ENCODE results near the gene LPGAT1. TPM values are rescaled to one million over a fixed set of nuclear protein-coding genes. Genes with fewer than 3 reads are reported as not detected.

The LPGAT1 gene
- total and polyA plus RNA-seq, 2 of the 13 experiments (the other 11 are each of a cell fraction or from before 2014, with no cell fraction given): 12.1 to 48.3 TPM

- Histone ChIP-seq H3K36me3 (replicated peaks in 1 of 2; ENCODE audit: control insufficient read depth in 1 of 2, insufficient read depth in 2 of 2, low read length in 2 of 2) (peaks cover 5 to 10% of the 10 kb centered on the region in 2 experiments; a peak in 4 of 5 replicates), H3K4me3 (replicated peaks in 1 of 3; ENCODE audit: insufficient read depth in 1 of 3, low read depth in 2 of 3, low read length in 3 of 3) (no peak overlapping the region), H3K4me2 (ENCODE audit: low read depth, low read length) (no peak overlapping the region), H3K27ac (ENCODE audit: extremely low read length, insufficient read depth, low read length) (peak overlapping the region; percentile 67), H2AFZ (ENCODE audit: low read length) (no peak overlapping the region), H3K79me2 (ENCODE audit: insufficient read depth, low read length) (no peaks in the 10 kb centered on the region), H4K20me1 (ENCODE audit: insufficient read depth, low read length) (no peaks in the 10 kb centered on the region), H3K4me1 (ENCODE audit: insufficient read depth, low read length) (peaks cover 60% of the 10 kb centered on the region), H3K27me3 (ENCODE audit: control insufficient read depth in 1 of 2, insufficient read depth in 2 of 2, low read length in 2 of 2) (no peaks in the 10 kb centered on the region), H3K9me3 (ENCODE audit: low read length) (no peaks in the 10 kb centered on the region), H3K9ac (ENCODE audit: insufficient read depth, low read depth, low read length) (no peak overlapping the region)
- ATAC-seq (no peak), DNase-seq (ENCODE audit: low spot score) (no peak), FAIRE-seq (no peak)
- TF ChIP-seq ZNF580 (CRISPR knock-in tag; IDR thresholded peaks at IDR 0.05; ENCODE audit: borderline replicate concordance, low read depth) (no peak), MLX (CRISPR knock-in tag; IDR thresholded peaks at IDR 0.05) (no peak), CSRNP2 (CRISPR knock-in tag; conservative IDR thresholded peaks at IDR 0.05; ENCODE audit: low read depth) (no peak), TP53 (CRISPR knock-in tag; conservative IDR thresholded peaks at IDR 0.05) (no peak), KDM3A (CRISPR knock-in tag; IDR thresholded peaks at IDR 0.05; ENCODE audit: low read depth) (no peak), AKNA (CRISPR knock-in tag; IDR thresholded peaks at IDR 0.05; ENCODE audit: borderline replicate concordance) (no peak), DNMT1 (CRISPR knock-in tag; IDR thresholded peaks at IDR 0.05) (no peak), PBX3 (CRISPR knock-in tag; IDR thresholded peaks at IDR 0.05; ENCODE audit: borderline replicate concordance) (no peak)
- WGBS (ENCODE audit: low lambda C conversion rate): 78% methylated on average over 4 of the region's 4 CpGs
- BruUV-seq (replicated peaks): no TSS peak
- POLR2A ChIA-PET: interaction anchor here (1.1 kb wide), 1 partner anchor 40 kb away, joined by 3 read pairs; no protein-coding TSS in a partner anchor
- in situ Hi-C loops (cut with HindIII; ENCODE audit: extremely low pct_ligation_motif_present, low pct_unique_long_range_greater_than_20kb) (no loop called here), intact Hi-C loops (cut with micrococcal nuclease; ENCODE audit: unreplicated experiment) (loop anchor here (2.0 kb wide), 1 partner anchor 40 kb away; no protein-coding TSS in a partner anchor)
- CTCF ChIA-PET (ENCODE audit: low intra/inter-chr PET ratio, low total read pairs): no interaction called here
Measured at GRCh38 chr1:211788626-211789025, 41.9 kb downstream of the LPGAT1 start.

Data from HepG2 (cell line).